CD4-positive, alpha-beta T cell treated with Interleukin-17A for 4 hours (primary cell): ENCODE data around the gene PDE6B.
"Not testable (repeated sequence)": the region's sequence is repeated elsewhere in the genome, so short reads cannot be mapped to it uniquely, and the experiment has no call there.

Experiments used
- DNase-seq: peaks from one replicate; pipeline ENCODE4 v3.0.0-alpha.2; 2020; ENCODE audit warnings: mixed read lengths

Gene PDE6B

DNA sequence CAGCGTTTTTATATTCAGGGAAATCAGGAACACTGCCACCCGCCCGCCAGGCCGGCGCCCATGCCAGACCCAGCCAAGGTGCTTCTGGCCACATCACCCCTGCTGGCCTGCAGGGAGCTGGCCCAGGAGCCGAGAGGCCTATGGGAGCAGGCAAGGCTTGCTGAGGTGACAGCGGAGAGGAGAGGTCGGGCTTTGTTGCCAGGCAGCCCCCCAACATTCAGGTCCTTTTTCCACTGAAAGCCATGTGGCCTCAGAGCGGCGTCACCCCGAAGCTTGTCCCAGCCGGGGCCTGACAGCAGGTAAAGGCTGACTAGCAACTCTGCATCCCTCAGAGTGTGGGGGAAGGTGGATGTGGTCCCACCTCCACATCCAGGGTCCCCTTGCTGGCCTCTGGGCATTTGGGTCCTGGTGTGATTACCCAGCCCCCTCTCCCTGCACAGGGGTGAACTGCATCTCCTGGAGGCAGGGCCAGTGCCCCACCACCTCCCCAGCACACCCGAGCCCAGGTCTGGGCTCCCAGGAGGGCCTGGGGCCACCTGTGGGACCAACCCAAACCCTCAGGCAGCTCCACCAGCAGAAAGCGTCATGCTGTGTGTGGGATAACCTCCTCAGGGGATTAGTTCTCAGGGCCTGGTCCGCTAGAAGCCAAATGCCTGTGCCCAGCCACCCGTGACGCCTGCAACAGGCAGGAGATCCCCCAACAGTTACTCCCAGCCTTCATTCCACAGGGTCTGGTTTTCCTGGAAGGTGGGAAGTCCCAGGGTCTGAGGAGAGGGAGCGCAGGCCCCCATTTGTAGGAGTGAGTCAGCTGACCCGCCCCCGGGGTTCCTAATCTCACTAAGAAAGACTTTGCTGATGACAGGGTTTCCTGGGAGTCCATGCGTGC is at the start of gene PDE6B:
TSS of gene PDE6B (plus strand) at position 869 of the 886 bp plus-strand sequence. CDS start 54 bp downstream, outside the sequence.
- DNase-seq: no peak

GRCh38 chr4:576245-576821 is 49.0 kb upstream of the PDE6B start, which contains the start of gene TMEM271:
TMEM271 (minus strand) TSS chr4:576295; CDS start chr4:576062, 233 bp downstream.
- no peak for DNase-seq

- DNase-seq: no peak
These were observed 48.3 kb upstream of the PDE6B start for GRCh38 chr4:576991-577498.

DNA sequence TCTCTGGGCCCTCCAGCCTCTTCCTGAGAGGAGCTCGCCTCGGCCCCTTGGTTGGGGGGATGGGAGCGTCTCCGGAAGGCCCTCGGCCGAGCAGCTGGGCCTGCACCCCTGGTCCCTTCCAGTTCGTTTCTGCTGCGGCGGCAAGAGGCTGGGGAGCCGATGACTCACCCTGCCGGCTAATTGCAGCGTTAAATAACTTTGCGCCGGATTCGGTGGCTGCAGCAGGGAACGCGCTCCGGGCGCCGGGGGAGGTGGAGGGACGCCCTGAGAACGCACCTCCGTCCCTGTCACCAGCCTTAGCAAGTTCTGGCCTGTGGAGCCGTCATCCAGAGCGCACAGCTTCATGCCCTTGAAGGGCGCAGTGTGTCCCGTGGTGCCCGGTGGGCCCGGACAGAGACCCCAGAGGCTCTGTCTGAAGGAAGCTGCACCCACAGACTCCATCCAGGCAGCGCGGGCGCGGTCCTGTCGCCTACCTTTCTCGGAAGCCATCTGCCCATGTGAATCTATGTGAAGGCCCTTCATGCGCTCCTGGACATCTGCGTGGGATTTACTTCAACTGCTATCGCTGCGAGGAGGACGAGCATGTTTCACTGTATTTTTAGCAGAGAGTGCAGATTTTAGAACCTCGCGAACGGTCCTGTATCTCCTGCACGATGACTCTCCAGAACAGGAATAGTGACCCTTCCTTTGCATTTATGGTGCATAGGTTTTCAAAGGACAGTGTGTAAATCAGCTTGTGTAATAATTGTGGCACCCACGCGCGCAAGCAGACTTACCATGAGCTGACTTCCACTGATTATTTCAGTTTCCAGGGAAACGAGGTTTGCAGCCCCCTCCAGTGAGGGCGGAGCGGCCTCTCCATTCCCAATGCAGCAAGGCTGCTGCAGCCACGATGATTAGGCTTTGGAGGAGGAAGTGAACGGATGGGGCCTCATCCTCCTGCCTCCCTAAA is 47.6 kb upstream of the PDE6B start:
- no peak for DNase-seq

DNA sequence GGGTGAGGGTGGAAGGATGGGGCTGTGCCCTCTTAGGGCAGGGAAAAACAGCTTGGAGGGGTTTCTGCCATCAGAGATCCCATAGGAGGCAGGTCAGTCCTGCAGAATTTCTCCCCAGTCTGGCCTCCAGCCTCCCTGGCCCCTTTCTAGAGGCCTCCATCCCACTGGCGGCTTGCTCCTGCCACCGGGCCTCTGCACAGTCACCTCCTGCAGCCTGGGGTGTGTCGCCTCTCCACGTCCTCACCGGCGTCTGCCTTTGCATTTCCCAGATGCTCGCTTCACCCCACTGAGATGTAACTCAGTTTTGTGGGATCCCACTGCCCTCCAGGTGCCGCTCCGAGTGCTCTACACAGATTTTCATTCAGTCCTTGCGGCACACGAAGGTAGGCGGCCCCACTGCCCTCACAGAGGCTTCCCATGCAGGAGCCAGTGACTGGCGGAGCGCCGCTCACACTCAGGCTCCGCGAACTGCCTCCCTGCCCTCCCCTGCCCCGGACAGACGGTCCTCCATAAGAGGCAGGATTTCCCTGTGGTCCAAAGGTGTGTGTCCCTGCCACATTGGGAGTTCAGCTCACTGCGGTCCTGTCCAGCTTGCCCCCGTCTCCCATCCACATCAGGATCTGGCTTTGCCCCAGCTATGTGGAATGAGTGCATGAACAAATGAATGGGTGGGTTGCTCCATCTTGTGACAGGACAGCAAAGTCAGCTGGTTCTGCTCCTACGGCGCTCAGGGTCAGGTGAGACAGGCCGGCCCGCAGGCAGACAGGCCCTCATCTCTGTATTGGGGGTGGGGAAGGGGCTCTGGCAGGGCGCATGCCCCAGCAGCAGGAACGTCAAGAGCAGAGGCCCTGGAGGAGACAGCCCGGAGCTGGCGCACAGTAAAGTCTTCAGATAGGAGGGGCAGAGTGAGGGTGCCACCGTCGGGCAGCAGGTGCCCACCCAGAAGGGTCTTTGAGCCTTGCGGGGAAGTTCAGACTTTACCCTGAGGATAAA is 46.6 kb upstream of the PDE6B start:
- no peak for DNase-seq

- no peak for DNase-seq
These were observed 45.7 kb upstream of the PDE6B start for GRCh38 chr4:579543-580175.

GRCh38 chr4:581181-581580 is 44.2 kb upstream of the PDE6B start:
- DNase-seq: no peak

GRCh38 chr4:581753-582361 is 43.5 kb upstream of the PDE6B start:
- no peak for DNase-seq

GRCh38 chr4:583820-584219 is 41.6 kb upstream of the PDE6B start:
- DNase-seq: no peak

GRCh38 chr4:587671-588350 is 37.6 kb upstream of the PDE6B start:
- no peak for DNase-seq

- DNase-seq: no peak
These were observed 37.0 kb upstream of the PDE6B start for GRCh38 chr4:588351-588849.

DNA sequence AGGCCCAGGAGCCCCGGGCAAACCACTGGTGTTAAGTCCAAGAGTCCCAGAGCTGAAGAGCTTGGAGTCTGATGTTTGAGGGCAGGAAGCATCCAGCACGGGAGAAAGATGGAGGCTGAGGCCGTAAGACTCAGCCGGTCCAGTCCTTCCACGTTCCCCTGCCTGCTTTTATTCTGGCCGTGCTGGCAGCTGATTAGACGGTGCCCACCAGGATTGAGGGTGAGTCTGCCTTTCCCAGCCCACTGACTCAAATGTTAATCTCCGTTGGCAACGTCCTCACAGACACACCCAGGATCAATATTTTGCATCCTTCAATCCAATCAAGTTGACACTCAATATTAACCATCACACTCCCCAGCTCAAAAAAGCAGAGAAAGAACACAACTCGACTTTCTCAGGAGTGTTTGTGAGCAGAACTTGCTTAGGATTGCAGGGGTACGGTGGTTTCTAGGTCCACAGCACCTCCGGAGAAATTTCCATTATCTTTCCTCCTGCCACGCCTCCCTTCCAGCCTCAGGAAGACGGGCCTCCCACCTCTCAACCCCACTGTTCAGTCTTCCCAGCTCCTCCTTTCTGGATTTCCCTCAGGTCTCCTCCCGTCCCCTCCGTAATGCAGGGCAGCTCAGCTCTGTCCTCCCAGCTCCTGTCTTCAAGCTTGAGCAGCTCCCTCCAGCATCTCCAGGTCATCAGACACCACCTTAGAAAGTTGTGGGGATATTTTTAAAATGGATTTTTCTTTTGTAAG is 36.0 kb upstream of the PDE6B start:
- DNase-seq: no peak

- DNase-seq: no peak
These were observed 35.0 kb upstream of the PDE6B start for GRCh38 chr4:590313-590841.

DNA sequence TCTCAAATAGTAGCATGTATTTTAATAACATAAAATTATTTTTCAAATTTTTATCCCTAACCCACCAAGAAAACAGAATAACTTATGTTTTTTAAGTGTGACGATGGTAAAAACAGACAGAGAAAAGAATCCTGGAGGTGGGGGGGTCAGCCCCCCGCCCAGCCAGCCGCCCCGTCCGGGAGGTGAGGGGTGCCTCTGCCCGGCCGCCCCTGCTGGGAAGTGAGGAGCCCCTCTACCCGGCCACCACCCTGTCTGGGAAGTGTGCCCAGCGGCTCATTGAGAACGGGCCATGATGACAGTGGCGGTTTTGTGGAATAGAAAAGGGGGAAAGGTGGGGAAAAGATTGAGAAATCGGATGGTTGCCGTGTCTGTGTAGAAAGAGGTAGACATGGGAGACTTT is 33.2 kb upstream of the PDE6B start:
- DNase-seq: not testable (repeated sequence)

DNA sequence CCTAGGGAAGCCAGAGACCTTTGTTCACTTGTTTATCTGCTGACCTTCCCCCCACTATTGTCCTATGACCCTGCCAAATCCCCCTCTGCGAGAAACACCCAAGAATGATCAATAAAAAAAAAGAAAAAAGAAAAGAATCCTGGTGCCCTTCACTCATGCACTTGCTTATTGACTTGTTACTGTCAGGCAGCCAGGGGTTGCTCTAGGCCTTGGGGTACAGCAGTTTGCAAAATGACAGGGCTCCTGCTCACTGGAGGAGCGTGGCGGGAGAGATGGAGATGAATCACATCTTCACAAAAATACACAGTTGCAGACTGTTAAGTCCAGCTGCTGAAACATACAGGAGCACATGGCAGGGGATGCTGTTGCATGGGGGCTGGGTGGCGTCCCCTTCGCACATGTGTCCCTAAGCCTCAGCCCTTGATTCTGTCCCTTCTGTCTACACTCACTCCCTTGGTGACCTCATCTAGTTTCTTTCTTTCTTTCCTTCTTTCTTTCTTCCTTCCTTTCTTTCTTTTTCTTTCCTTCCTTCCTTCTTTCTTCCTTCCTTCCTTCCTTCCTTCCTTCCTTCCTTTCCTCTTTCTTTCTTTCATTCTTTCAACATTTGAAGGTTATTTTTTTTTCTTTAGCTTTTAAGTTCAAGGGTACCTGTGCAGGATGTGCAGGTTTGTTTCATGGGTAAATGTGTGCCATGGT is 32.4 kb upstream of the PDE6B start:
- no peak for DNase-seq

DNA sequence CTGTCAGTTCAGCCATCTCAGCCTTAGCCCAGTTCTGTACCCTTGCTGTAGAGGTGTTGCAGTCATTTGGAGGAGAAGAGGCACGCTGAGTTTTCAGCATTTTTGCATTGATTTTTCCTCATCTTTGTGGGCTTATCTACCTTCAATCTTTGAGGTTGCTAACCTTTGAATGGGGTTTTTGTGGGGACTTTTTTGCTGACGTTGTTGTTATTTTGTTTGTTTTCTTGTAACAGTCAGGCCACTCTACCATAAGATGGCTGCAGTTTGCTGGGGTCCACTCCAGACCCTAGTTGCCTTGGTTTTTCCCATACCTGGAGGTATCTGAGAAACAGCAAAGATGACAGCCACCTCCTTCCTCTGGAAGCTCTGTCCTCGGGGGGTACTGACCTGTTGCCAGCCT is 26.4 kb upstream of the PDE6B start:
- no peak for DNase-seq

GRCh38 chr4:600166-600565 is 25.2 kb upstream of the PDE6B start:
- DNase-seq: no peak

DNA sequence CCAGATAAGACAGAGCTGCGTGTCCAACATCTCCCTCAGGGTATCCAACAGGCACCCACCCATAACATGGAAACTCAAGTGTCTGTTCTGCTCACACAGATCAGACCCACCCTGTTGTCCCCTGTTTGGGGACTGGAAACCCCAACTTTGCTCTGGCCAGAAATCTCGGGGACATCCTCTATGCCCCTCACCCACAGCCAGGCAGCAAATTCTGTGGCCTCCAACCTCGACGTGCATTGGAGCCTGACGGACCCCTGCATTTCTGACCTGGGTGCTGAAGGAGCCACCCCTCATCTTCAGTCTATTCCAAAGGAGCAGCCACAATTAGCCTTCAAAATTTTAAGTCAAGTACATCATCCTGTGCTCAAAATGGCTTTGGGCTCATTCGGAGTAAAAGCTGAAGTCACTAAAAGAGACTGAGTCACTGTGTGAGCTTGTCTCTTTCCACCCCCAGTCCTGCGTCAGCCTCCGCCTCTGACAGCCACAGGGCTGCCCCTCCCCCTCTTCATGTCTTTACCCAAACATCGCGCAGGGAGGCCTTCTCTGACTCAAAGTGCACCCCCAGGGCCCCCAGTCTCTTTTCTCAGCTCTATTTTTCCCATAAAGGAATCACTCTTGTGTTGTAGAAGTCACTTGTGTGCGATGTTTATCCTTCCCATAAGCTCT is 24.4 kb upstream of the PDE6B start:
- DNase-seq: no peak
